ENCODE results near the gene UBB.

GRCh38 chr17:16380640-16381495 is at the start of gene UBB:
- peak; percentile 95 to 99 for TF ChIP-seq POLR2A (IDR thresholded peaks at IDR 0.05)
- TF ChIP-seq, protein P1, sequence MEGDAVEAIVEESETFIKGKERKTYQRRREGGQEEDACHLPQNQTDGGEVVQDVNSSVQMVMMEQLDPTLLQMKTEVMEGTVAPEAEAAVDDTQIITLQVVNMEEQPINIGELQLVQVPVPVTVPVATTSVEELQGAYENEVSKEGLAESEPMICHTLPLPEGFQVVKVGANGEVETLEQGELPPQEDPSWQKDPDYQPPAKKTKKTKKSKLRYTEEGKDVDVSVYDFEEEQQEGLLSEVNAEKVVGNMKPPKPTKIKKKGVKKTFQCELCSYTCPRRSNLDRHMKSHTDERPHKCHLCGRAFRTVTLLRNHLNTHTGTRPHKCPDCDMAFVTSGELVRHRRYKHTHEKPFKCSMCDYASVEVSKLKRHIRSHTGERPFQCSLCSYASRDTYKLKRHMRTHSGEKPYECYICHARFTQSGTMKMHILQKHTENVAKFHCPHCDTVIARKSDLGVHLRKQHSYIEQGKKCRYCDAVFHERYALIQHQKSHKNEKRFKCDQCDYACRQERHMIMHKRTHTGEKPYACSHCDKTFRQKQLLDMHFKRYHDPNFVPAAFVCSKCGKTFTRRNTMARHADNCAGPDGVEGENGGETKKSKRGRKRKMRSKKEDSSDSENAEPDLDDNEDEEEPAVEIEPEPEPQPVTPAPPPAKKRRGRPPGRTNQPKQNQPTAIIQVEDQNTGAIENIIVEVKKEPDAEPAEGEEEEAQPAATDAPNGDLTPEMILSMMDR (IDR thresholded peaks at IDR 0.05) = peak in 1 of 2 donors; percentile 6
